Measurements from ENCODE around the gene SPAG8.

- TF ChIP-seq CTCF (optimal IDR thresholded peaks at IDR 0.05 in 1 of 3, IDR thresholded peaks at IDR 0.05 in 1 of 3, conservative IDR thresholded peaks at IDR 0.05 in 1 of 3; ENCODE audit: extremely low read depth in 1 of 3, insufficient read depth in 2 of 3, low read length in 3 of 3): no peak
- TF ChIP-seq EZH2 (IDR thresholded peaks at IDR 0.05; ENCODE audit: low read length): no peak
Measured at GRCh38 chr9:35781066-35781465, 31.0 kb downstream of the SPAG8 start.

Data from keratinocyte (primary cell).